GM19099 (cell line): ENCODE measurements around the gene HCFC2.

ENCODE experiments used
- POLR2A ChIP-seq: IDR thresholded peaks from 3 replicates; pipeline ENCODE4 v1.6.1; 2011; ENCODE audit warnings: low read depth; ENCODE audit not compliant: insufficient read length; ENCODE audit errors: extremely low read depth

The HCFC2 gene

DNA sequence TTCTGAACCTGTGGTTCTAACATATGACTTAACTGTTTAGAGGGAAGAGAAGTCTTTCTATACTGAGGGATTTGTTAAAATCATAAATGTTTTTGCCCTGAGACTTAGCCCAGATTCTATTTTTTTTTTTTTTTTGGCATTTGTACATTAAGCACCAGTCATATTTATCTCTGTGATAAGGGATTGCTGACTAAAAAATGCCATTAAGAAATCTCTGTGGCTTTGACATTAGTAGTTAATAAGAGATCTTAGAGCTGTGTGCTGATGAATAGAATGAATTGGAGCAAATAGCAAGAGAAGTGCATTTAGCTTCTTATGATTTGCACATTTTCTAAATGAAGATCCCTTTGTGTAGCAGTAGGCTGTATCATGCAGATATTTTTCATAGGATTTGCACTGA, 41.1 kb downstream of the HCFC2 start:
- TF ChIP-seq POLR2A, result no peak

DNA sequence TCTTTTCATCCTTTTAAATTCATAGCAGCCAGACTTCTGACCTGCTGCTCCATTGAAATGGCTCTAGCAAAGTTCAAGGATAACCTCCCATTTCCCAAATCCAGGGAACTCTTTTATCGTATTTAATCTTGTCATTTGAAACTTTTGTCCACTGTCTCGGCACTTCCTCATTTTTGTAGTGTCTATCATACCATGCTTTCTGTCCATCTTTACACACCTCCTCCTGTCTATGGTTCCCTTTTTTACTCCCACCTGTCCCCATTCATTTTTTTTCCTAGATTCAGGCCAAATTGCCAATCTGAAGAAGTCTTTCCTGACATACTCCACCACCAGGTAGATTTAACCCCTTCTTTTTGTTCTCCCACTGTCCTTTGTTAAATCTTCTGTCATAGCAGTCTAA, 42.6 kb downstream of the HCFC2 start:
- TF ChIP-seq POLR2A, result no peak

DNA sequence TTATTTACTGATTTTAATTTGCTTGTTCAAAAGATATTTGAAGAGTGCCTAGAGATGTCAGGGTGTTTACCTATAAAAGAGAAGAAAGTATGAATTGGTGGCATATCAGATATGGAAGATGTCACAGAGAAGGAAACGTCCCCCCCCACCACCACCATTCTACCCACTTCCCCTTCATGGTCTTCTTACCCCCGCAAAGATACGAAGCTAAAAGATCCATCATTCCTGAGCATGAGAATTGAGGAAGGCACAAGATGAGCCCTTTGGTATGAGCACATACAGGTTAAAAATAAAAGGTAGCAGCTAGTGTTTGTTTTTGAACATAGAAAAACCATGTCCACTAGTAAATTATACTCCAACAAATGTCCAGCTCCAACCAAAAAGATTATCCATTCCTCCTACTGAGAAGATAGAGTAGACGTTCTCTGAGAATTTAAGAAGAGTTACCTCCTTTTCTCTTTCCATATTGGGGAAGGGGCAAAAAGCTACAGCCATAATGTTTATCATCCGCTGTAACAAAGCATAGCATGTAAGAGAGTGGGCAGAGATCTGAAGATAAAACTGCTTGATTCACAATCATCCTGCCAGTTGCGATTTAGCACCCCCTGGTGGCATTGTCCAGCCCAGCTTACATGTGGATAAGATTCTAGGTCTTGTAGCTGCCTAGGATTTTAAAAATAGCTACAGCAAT, 44.6 kb downstream of the HCFC2 start:
- TF ChIP-seq POLR2A, result no peak

DNA sequence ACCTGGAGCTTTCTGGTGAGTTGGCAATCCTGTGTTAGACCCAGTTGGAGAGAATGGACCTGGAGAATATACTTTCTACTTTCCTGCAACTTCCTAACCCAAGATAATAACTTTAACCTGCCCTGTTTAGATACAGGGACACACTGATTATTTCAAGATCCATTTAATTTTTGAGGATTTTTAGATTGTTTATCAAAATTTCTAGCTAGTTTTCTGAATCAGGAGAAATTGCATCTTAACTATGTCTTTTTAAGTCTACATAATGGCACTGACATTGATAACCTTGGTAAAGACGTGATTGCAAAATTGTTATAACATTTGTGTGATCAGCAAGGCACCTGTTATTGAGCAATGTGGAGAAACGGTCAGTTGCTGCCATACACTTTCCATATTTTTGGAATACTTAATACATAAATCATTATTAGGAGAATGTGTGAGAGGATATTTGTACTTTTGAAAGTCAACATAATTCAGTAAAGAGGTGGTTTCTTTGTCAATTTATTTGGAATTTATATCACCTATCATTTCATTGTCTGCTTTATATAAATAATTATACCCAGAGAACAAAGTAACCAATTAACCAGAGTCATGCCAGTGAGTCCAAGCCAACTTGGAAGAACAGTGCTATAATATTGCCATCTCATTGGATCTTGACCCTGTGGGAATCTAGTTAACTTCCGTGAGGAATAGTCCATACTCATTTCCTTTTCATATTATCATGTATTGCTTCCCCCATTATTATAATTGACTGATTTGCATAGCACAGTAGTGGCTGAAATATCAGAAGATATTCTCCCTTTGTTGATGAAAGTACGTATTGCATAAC, 45.3 kb downstream of the HCFC2 start:
- no peak for TF ChIP-seq POLR2A

DNA sequence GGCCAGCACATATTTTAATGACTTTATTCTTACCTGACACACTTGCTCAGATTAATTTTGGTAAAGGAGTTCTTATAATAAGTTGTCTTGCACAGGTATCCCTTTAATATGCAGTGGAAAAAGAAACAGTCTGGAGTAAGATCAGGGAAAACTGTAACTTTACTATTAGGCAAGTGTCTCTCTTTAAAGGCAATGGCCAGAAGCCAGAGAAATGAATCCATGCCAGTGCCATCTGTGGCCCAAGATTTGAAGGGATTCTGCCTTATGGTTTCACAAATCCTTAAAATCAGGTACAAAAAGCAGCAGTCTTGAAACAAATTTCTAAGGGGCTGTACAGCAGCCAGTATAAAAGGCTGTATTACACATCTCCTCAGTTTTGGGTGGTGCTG, 51.2 kb downstream of the HCFC2 start:
- no peak for TF ChIP-seq POLR2A

DNA sequence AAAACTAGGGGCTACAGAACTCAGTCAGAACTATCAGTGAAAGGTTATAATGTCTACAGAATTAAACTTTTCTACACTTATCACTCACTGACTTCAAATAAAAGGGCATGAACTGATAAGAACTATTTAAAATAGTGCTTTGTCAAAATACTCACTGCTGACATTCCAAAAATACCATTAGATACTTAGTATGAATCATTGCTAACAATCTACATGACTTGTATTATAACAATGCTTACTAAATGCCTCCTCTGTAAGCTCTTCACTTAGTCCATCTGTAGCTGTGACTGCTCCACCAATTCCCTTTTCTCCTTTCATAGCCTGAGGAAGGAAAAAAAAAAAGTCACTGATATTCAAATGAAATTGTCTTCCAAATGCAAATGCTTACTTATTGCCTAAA, 56.7 kb downstream of the HCFC2 start:
- no peak for TF ChIP-seq POLR2A

DNA sequence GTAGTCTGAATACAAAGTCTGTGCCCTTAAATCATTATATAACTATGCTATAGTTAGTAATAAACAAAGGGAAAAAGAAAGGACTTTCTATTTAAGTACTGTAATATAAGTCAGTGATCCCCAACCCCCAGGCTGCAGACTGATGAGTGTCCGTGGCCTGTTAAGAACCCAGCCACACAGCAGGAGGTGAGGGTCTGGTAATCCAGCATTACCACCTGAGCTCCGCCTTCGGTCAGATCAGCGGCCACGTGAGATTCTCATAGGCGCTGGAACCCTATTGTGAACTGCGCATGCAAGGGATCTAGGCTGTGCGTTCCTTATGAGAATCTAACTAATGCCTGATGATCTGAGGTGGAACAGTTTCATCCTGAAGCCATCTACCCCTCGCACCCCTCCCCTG, 58.0 kb downstream of the HCFC2 start:
- TF ChIP-seq POLR2A, result no peak

DNA sequence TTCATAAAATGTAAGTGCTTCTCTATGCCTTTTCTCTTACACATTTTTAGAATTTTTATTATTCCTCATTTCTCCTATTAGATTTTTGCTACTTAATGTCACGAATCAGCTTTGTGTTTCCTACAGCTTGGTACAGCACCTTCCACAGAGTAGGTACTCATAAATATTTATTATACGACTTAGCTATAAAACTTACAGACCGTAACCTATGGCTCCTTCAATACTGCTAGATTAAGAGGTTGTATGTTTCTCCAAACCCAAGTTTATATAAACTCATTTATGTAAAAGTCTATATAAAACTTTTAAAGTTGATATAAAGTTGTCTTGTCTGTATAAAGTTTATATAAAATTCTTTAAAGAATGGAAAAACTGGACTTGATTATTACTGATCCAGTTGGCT, 62.2 kb downstream of the HCFC2 start:
- TF ChIP-seq POLR2A, result no peak

DNA sequence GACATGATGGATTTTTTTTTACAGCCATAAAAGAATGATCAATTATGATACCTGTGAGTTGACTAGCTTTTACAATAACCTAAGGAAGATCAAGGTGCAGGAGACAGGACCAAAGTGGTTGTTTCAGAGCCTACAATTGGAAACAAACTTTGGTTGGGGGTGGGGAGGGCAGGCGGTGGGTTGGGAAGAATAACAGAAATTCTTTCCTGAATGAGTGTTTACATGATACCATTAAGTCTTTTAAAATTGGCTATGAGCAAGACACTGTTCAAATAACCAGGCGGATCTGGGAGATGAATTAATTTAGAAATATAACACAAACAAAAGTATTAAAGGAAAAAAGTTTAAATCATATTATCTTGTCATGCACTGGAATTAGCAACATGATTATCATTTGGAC, 66.4 kb downstream of the HCFC2 start:
- no peak for TF ChIP-seq POLR2A

DNA sequence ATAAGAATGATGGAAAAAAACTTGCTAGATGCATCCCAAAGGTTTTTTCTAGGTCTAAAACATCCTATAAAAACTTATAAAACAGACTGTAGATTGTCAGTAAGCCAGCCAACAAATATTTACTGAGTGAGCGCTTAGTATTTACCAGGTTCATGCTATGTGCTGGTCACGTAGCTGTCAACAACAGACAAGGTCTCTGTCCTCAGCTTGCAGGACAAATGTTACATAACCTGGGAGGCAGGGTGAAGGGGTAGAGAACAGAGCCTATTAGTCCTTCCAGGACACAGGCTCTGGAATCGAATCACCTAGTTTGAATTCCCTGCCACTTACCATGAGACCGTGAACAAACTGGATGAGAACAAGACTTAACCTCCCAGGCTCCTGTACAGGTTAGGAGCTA, 67.3 kb downstream of the HCFC2 start:
- no peak for TF ChIP-seq POLR2A

DNA sequence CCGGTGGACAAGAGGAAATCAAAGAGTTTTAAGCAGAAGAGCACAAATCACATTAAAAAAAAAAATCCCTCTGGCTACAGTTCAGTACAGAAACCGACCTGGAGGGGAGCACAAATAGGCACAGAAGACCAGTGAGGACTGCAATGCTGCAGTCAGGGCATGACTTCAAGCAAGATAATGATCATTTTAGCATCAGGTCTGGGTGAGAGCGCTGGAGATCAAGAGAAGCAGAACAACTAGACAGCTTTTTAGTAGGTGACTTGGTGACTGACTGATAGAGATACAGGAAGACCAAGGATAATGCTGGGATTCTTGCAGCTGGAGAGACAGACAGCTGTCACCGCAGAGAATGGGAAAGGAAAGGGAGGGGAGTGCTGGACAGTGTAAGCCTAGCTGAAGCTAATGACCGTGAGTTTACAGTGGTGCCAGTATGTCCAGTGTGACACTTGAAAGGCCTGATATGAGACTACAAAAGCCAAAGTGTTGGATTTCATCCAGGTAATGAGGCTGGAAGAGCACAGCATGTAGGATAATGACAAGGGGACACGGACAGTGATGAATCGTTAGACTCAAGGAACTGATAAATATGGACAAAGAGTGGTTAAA, 68.1 kb downstream of the HCFC2 start:
- TF ChIP-seq POLR2A, result no peak

DNA sequence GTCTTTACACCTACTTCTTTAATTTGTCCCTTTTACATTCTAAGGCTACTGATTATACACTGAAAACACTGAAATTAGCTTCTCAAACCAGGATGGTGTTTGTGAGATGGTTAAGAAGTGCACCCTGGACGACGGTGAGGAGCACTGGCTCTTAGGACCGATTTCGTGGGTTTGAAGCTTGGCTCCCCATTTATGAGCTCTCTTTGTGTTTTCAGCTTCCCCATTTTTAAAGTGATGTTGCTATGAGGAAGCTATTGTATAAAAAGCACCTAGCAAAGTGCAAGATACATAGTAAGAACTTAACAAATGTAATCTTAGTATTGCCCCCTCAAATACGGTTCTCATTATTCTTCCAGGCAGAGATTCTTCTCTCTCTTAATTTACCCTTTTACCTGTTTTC, 69.0 kb downstream of the HCFC2 start:
- no peak for TF ChIP-seq POLR2A

DNA sequence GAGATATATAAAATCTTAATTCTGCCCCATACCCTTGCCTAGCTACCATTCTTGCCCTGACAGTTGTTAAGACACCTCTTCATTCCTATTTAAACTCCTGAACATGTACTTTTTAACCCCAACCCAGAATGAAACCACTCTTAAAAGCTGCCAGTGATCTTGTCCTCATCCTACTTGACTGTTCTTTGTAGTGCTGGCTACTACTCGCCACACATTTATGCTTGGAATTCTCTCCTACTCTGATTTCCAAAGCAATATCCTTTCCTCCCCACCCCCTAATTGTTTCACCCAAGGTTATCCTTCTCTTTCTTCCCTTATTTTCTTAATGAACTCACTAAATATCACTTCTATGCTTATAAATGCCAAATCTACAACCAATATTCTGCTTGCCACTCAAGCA, 69.5 kb downstream of the HCFC2 start:
- TF ChIP-seq POLR2A, result no peak

DNA sequence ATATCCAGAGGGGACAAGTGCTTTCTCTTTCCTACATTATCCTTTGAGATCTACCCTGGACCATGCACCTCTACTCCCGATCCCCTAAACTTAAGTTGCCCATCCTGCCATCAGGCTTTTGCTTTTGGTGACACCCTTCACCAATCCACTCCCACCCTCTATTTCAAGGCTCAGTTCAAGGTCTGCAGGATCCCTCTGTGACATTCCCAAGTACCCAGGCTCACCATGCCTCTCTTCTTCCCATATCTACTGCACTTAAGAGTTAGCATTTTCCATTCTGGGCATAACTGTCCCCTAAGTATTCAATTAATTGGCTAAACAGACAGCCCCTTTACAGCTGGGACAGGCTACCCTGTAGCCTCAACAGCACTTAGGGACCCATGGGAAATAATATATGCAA, 70.6 kb downstream of the HCFC2 start:
- no peak for TF ChIP-seq POLR2A

DNA sequence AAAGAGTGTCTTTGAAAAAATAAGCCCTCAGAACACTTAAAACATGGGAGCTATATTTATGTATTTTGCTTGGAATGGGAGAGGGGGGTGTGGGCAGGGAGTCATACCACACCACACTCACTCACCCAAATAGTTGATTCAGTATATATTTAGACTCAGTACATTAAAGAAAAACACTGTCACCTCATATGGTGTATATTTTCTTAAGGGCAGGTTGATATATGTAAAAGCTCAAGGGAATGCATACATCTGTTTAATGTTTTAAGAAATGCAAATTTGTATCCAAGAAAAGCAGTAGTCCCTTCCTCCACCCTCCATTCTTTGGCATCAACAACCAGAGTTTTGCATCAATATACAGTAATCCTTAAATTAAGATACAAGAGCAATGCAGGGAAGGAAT, 72.2 kb downstream of the HCFC2 start:
- TF ChIP-seq POLR2A, result no peak
